Mesothelial cell of epicardium (in vitro differentiated cells): ENCODE results near the gene PLCB4. TPM values are rescaled to one million over a fixed set of nuclear protein-coding genes. Genes with fewer than 3 reads are reported as not detected.

Source experiments
- DNase-seq, 2 experiments: peaks; one replicate each; pipeline ENCODE4 v3.0.0; 2021; ENCODE audit warnings: low spot score in 2 of 2; ENCODE audit not compliant: unreplicated experiment in 2 of 2
- H3K27ac Mint-ChIP-seq: 2 replicates; pipeline ENCODE4 v1.8.0; 2021; ENCODE audit warnings: mixed read lengths
- H3K27me3 Mint-ChIP-seq: 2 replicates; pipeline ENCODE4 v1.8.0; 2021; ENCODE audit warnings: low read depth, mixed read lengths
- H3K36me3 Mint-ChIP-seq: 2 replicates; pipeline ENCODE4 v1.8.0; 2021; ENCODE audit warnings: mixed read lengths
- H3K4me1 Mint-ChIP-seq: 2 replicates; pipeline ENCODE4 v1.8.0; 2021; ENCODE audit warnings: mixed read lengths
- H3K4me3 Mint-ChIP-seq: 2 replicates; pipeline ENCODE4 v1.8.0; 2021; ENCODE audit warnings: mild to moderate bottlenecking, moderate library complexity, mixed read lengths
- H3K9me3 Mint-ChIP-seq: 2 replicates; pipeline ENCODE4 v1.8.0; 2021; ENCODE audit warnings: mixed read lengths
- total RNA-seq: library from RNA; stranded (reverse); gene quantifications from 3 replicates; pipeline ENCODE4 v1.2.1, GENCODE V29; 2021
- TF ChIP-seq, protein P1 (sequence below): fragments of 200-600 bp; sonication (generic); IDR thresholded peaks from one replicate; pipeline ENCODE4 v1.5.0; 2021; ENCODE audit warnings: antibody characterized with exemption; ENCODE audit not compliant: unreplicated experiment

PLCB4 gene
- total RNA-seq, 1 donor from 2014 or later: 14.0 TPM

DNA sequence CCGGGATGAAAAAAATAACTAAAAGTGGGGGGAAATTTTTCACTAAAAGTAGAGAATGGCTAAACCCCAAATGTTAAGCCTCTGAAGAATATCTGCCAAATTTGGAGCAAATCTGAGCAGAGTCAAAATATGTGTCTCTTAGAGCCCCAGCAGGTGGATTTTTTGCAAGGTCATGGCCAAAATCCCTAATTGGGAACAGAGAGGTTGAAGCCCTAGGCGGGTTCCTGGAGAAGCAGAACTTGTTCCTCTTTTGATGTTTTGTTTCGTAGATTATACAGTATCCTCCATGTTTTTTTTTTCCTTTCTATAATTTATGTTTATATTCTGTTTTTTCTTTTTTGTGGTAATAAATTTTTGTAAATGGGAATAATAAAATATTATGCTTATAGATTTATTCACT, 94.4 kb downstream of the PLCB4 start:
- Mint-ChIP-seq H3K27me3 (no peaks in the 10 kb centered on the region), H3K36me3 (no peaks in the 10 kb centered on the region), H3K9me3 (no peaks in the 10 kb centered on the region), H3K4me1 (peaks cover 8% of the 10 kb centered on the region), H3K4me3 (no peak overlapping the region), H3K27ac (no peak overlapping the region)
- TF ChIP-seq, protein P1, sequence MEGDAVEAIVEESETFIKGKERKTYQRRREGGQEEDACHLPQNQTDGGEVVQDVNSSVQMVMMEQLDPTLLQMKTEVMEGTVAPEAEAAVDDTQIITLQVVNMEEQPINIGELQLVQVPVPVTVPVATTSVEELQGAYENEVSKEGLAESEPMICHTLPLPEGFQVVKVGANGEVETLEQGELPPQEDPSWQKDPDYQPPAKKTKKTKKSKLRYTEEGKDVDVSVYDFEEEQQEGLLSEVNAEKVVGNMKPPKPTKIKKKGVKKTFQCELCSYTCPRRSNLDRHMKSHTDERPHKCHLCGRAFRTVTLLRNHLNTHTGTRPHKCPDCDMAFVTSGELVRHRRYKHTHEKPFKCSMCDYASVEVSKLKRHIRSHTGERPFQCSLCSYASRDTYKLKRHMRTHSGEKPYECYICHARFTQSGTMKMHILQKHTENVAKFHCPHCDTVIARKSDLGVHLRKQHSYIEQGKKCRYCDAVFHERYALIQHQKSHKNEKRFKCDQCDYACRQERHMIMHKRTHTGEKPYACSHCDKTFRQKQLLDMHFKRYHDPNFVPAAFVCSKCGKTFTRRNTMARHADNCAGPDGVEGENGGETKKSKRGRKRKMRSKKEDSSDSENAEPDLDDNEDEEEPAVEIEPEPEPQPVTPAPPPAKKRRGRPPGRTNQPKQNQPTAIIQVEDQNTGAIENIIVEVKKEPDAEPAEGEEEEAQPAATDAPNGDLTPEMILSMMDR: no peak
- no peak for DNase-seq

DNA sequence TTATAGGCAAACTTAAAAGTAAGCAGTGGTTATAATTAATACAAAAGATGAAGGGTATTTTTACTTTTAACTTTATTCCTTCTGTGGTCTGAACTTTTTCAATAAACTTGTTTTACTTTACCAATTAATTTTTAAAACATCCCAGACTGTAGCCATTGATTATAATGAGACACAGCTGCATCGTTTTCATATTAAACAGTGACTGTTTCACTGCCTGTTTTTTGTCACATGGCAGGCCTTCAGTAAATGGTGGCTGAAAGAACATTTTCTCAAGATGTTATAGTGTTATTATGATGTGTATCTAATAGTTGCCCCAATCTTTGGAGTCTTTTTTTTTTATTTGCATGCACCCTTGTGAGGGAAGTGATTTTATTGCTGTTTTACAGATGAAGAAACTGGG, 95.1 kb downstream of the PLCB4 start:
- Mint-ChIP-seq H3K36me3 (no peaks in the 10 kb centered on the region), H3K27ac (no peak overlapping the region), H3K4me1 (peaks cover 8% of the 10 kb centered on the region), H3K9me3 (no peaks in the 10 kb centered on the region), H3K4me3 (no peak overlapping the region), H3K27me3 (no peaks in the 10 kb centered on the region)
- DNase-seq: no peak
- TF ChIP-seq, protein P1: no peak

DNA sequence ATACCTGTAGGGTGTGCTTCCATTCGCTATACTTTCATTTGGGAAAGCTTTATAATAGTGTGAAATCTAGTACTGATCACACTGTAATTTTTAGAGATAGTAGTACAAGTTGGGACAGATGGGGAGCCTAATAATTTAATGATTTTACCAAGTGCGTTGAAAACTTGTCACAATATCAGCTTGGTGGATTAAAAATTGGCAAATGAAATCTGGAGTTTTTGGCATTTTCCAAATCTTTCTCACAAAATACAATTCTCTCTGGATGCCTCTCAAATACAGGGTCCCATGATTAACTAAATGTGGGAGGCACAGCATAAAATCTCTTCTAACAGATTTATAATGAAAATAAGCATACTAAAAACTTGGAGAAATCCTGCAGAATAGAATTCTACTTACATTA, 96.4 kb downstream of the PLCB4 start:
- TF ChIP-seq, protein P1: no peak
- no peak for DNase-seq
- Mint-ChIP-seq H3K36me3 (peaks cover 4% of the 10 kb centered on the region), H3K9me3 (no peaks in the 10 kb centered on the region), H3K27ac (no peak overlapping the region), H3K27me3 (no peaks in the 10 kb centered on the region), H3K4me1 (peaks cover 8% of the 10 kb centered on the region), H3K4me3 (no peak overlapping the region)

DNA sequence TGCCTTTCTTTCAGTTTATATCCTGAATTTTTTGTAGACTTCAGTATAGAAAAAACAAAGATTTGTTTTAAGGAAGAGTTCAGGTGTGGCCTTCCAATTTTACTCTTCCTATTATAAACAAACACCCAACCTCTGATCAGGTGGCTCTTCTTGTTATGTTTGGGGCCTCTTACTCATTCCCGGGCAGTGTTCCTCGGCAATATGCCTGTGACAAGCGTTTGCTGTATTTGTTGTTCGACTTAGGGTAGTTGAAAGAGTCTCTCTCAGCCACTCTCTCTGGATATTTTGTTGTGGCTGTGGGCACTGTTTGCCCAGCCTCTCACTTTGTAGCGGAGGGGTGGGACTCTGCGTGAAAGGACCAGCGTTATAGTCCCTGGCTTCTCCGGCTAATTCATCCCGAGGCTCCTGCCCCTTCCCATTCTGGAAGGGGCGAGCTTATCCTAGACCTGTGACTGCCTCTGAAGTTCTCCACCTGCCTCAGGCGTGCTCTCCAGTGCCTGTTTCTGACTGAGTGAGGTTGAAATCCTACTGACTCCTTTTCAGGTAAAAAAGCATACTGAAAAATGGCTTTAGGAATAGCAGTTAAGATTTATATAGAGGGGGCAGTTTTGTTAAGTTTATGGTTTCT, 97.4 kb downstream of the PLCB4 start:
- DNase-seq: no peak
- peaks cover 4% of the 10 kb centered on the region for H3K36me3 Mint-ChIP-seq
- no peak overlapping the region for H3K4me3 Mint-ChIP-seq
- H3K9me3 Mint-ChIP-seq: no peaks in the 10 kb centered on the region
- TF ChIP-seq, protein P1: no peak
- H3K27me3 Mint-ChIP-seq: no peaks in the 10 kb centered on the region
- H3K4me1 Mint-ChIP-seq: peaks cover 2% of the 10 kb centered on the region
- no peak overlapping the region for H3K27ac Mint-ChIP-seq

DNA sequence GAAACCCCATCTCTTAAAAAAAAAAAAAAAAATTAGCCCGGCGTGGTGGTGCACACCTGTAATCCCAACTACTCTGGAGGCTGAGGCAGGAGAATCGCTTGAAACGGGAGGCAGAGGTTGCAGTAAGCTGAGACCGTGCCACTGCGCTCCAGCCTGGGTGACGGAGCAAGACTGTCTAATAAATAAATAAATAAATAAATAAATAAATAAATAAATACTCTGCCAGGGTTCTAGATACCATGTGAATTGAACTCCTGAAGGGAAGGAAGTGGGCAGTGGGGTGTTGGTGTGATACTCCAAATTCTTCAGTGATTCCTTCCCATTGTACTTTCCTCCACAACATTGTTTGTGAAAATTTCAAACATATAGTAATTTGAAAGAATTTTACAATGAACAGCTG, 100.5 kb downstream of the PLCB4 start:
- Mint-ChIP-seq H3K9me3 (no peaks in the 10 kb centered on the region), H3K36me3 (peaks cover 4% of the 10 kb centered on the region), H3K27me3 (peaks cover 2% of the 10 kb centered on the region), H3K27ac (no peak overlapping the region), H3K4me3 (no peak overlapping the region), H3K4me1 (peaks cover 6% of the 10 kb centered on the region)
- no peak for DNase-seq
- TF ChIP-seq, protein P1: no peak

DNA sequence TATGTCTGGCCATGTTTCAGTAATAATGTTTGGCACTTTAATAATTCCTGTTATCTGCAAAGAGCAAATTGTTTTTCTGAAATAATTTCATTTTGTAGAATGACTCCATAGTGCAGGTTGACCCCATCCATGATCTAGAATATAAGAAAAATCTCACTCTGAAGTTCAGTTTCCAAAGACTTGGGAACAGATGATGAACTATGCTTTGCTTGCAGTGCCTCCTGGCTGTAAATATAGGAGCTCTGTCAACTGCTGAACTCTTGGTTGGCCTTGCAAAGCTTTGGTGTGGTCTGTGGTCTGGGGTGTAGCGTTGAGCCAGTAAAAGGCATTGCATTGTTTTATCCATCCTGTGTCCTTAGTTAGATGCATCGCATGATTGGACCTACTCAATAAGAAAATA, 104.0 kb downstream of the PLCB4 start:
- no peak for DNase-seq
- no peak overlapping the region for H3K4me3 Mint-ChIP-seq
- H3K27me3 Mint-ChIP-seq: peaks cover 15% of the 10 kb centered on the region
- no peaks in the 10 kb centered on the region for H3K9me3 Mint-ChIP-seq
- peaks cover 8% of the 10 kb centered on the region for H3K4me1 Mint-ChIP-seq
- TF ChIP-seq, protein P1: no peak
- H3K27ac Mint-ChIP-seq: no peak overlapping the region
- peaks cover 4% of the 10 kb centered on the region for H3K36me3 Mint-ChIP-seq
